GM10847 (cell line): ENCODE measurements around the gene LIN7C.

Experiments
- POLR2A ChIP-seq: IDR thresholded peaks from 2 replicates; pipeline ENCODE4 v1.6.1; 2011; ENCODE audit not compliant: insufficient read length; ENCODE audit errors: extremely low read depth

The LIN7C gene, protein sequence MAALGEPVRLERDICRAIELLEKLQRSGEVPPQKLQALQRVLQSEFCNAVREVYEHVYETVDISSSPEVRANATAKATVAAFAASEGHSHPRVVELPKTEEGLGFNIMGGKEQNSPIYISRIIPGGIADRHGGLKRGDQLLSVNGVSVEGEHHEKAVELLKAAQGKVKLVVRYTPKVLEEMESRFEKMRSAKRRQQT

DNA sequence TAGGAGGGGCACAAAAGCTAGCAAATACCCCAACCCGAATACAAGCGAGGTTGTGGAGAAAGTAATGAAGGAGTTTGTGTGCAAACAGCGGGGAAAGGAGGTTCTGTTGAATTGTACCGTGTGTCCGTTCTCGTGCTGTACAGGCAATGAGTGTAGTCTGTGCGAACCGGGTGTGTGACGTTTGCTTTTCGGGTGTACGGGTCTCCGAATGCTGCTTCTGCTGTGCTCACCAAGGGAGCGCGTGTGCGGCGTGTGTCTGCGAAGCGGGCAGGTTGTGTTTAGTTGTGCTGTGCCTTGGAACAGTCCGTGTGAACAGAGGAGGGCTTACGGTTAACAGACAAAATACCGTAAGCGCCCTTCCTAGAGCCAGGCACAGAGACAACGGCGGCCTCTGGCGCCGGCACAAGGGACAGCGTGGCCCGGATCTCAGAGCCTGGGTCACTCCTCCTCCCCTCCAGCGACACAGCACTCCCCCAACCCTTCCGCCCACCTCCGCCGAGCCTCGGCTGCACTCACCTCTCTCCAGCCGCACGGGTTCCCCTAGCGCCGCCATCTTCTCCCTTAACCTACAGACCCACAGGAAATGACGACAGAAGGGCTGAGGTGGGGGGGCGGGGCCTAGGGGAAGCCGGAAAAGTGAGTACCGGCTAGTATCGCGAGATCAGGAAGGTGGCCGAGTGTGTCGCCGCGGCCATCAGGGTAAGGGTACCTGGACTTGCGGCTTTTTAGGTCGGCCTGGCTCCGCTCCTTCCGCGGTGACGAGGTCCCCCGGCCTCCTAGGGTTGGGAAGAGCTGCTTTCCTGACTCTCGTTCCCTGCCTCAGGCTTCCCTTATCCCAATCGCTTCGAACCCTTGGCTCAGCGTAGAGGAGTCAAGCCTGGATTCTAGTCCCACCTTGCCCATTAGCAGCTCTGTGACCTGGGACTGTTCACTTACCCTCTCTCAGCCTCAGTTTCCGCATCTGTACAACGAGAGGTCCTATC, at the start of gene LIN7C:
TSS of gene LIN7C (minus strand) at position 570 of the 983 bp plus-strand sequence. CDS start at position 553, 17 bp downstream.
- TF ChIP-seq POLR2A: peak; percentile 94

DNA sequence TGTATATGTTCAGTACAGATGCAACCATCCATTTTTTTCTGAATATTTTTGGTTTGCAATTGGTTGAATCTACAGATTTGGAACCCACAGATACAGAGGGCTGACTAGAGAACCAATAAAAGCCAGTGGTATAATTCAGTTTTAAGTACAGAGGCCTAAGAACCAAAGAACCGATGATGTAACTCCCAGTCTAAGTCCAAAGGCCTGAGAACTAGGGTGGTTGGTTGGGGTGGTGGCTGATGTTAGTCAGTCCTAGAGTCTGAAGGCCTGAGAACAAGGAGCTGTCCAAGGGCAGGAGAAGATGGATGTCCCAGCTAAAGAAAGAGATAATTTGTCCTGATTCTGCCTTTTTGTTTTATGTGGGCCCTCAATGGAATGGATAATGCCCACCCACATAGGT, 48.7 kb upstream of the LIN7C start:
- TF ChIP-seq POLR2A: no peak

GRCh38 chr11:27553186-27553585, 46.6 kb upstream of the LIN7C start:
- no peak for TF ChIP-seq POLR2A

DNA sequence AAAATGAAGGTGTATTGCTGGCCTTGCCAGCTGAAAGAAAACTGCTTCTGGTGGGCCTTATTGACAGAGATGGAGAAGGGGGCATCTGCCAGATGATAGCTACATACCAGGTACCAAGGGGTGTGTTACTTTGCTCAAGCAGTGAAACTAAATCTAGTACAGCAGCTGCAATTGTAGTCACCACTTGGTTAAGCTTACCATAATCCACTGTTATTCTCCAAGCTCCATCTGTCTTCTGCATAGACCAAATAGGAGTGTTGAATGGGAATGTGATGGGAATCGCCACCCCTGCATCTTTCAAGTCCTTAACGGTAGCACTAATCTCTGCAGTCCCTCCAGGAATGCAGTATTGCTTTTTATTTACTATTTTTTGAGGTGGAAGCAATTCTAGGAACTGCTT, 45.8 kb upstream of the LIN7C start:
- no peak for TF ChIP-seq POLR2A

GRCh38 chr11:27551127-27551526, 44.6 kb upstream of the LIN7C start:
- TF ChIP-seq POLR2A: no peak

GRCh38 chr11:27545946-27546345, 39.4 kb upstream of the LIN7C start:
- no peak for TF ChIP-seq POLR2A

DNA sequence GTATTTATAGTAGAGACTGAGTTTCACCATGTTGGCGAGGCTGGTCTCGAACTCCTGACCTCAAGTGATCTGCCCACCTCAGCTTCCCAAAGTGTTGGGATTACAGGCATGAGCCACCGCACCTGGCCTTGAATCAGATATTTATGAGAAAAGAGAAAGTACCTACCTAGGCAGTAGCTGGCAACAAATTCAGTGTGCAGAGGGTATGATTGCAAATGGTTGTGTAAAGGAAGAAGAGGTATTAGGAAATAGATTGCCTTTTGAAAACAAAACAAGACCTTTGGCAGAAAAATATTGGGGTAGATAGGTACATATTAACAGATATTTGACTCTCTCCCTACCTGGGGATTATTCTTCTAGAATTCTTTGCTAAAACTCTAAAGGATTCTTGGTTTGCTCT, 38.5 kb upstream of the LIN7C start:
- no peak for TF ChIP-seq POLR2A

DNA sequence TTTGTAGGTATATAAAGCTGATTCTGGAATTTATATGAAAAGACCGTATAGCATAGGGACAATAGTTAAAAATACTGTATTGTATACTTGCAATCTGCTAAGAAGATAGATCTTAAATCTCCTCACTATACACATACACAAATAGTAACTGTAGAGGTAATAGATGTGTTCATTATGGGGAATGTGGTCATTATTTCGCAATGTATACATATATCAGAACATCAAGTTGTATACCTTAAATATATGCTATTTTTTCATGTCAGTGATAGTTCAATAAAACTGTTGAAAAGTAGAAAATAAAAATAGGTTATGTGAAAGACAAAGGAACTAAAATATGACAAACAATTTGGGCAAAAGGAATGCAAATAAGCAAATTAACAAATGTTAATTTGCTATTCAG, 35.2 kb upstream of the LIN7C start:
- TF ChIP-seq POLR2A: no peak

DNA sequence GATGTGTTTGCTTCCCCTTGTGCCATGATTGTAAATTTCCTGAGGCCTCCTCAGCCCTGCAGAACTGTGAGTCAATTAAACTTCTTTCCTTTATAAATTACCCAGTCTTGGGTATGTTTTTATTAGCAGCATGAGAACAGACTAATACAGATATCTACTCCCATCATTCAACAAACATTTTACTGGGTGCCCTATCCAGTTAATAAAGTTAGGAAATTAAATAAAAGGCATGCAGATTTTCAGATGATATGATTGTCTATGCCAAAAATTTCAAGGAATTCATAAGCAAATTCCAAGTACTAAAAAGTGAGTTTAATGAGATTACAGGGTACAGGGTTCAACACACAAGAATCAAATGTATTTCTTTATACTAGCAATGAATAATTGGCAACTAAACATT, 33.5 kb upstream of the LIN7C start:
- no peak for TF ChIP-seq POLR2A

- no peak for TF ChIP-seq POLR2A
These were observed 28.5 kb upstream of the LIN7C start for GRCh38 chr11:27535103-27535502.

- TF ChIP-seq POLR2A: no peak
These were observed 26.2 kb upstream of the LIN7C start for GRCh38 chr11:27532652-27533325.

DNA sequence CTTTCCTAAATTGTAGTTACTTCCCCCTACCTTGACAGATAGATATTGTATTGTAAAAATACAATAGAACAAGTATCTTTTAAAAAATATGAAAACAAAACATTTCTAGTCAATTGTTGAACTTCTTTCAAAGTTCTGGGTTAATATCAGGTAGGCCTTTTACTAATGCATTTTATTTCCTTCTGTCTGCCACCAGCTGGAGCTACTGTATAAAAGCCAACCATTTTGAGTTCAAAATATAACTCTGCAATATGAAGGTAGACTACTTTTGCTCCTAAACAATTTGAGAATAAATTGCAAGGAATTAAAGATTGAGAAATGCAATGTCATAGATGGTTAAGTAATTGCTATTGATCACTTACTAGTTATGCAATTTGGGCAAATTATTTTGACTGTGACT, 22.1 kb upstream of the LIN7C start:
- no peak for TF ChIP-seq POLR2A

DNA sequence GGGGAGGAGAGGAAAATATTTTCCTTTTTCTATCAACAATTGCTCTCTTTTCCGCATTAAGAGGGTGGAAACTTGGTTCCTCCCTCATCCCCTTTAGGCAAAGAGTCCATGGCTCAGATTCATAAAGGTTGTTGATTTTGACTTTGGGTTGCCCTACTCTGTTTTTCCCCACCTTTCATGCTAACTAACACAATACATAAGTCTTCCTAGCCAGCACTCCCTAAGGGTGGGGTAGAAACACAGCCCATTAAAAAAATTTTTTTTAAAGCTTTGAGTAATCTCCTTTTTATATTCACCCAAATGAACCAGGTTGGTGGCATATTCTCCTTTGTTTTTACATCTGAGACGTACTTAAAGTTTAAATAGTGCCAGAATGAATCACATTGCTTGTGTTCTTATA, 20.0 kb upstream of the LIN7C start:
- no peak for TF ChIP-seq POLR2A

DNA sequence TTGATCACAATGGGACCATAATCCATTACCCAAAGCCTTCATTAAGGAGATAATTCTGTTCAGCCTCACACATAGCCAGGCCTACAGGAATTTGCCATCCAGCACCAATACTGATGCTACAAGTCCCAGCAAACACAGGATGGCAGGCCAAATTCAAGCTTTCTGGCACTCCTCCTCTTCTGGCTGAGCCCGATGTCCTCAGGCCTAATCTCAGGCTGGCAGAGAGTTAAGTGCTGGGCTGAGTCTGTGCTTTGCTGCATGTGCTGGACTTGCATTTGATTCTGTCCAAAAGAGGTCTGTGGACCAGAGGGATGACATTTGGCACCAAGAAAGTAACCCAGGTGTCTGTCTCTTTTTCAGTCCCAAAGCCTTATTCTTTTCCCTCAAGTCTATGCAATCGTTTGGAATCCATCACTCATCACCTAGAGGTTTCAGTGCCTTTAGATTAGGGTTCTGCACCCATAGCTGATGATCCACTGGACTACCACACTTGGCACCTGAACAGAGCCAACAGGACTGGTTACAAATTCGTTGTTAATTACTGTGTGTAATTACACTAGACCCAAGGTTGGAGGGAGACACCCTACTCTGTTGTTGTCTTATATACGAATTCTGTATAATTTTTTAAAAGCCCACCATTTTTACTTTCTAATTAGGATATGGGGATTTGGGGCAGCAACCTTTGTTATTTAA, 19.4 kb upstream of the LIN7C start:
- no peak for TF ChIP-seq POLR2A

GRCh38 chr11:27524155-27524554, 17.6 kb upstream of the LIN7C start:
- TF ChIP-seq POLR2A: no peak
